ENCODE results near the gene ASIC2. TPM values are rescaled to one million over a fixed set of nuclear protein-coding genes. Genes with fewer than 3 reads are reported as not detected.

ASIC2 gene
- total and polyA plus RNA-seq, 2 donors from 2014 or later = 0.60 to 2.9 TPM

- Histone ChIP-seq H3K9me3 (ENCODE audit: control insufficient read depth in 2 of 3, insufficient read depth in 1 of 3, low read length in 3 of 3) (no peaks in the 10 kb centered on the region), H3K36me3 (ENCODE audit: control insufficient read depth in 2 of 3, insufficient read depth in 3 of 3, low read length in 3 of 3) (no peaks in the 10 kb centered on the region), H3K27ac (ENCODE audit: low read depth in 2 of 2, low read length in 2 of 2) (no peak overlapping the region), H3K27me3 (ENCODE audit: control insufficient read depth, insufficient read depth, low read length) (no peaks in the 10 kb centered on the region), H3K4me3 (ENCODE audit: low read length in 3 of 3) (no peak overlapping the region), H3K9ac (ENCODE audit: low read length in 3 of 3) (no peak overlapping the region), H3K4me1 (ENCODE audit: control insufficient read depth in 2 of 3, insufficient read depth in 2 of 3, low read depth in 1 of 3, low read length in 3 of 3) (peaks cover 0 to 2% (median 0%) of the 10 kb centered on the region in 3 donors)
- intact Hi-C loops (cut with DNase I) = no loop called here
- no peak for FAIRE-seq
- TF ChIP-seq CTCF (IDR thresholded peaks at IDR 0.05; ENCODE audit: borderline replicate concordance, extremely low read depth, insufficient read depth) = no peak
- DNase-seq = no peak
Observed at GRCh38 chr17:32998887-32999228, 294.2 kb downstream of the ASIC2 start.

GRCh38 chr17:32998111-32998886 lies 294.8 kb downstream of the ASIC2 start:
- intact Hi-C loops (cut with DNase I) = no loop called here
- Histone ChIP-seq H3K4me1 (ENCODE audit: control insufficient read depth in 2 of 3, insufficient read depth in 2 of 3, low read depth in 1 of 3, low read length in 3 of 3) (peaks cover 0 to 2% (median 0%) of the 10 kb centered on the region in 3 donors), H3K27me3 (ENCODE audit: control insufficient read depth, insufficient read depth, low read length) (no peaks in the 10 kb centered on the region), H3K9me3 (ENCODE audit: control insufficient read depth in 2 of 3, insufficient read depth in 1 of 3, low read length in 3 of 3) (no peaks in the 10 kb centered on the region), H3K9ac (ENCODE audit: low read length in 3 of 3) (no peak overlapping the region), H3K27ac (ENCODE audit: low read depth in 2 of 2, low read length in 2 of 2) (no peak overlapping the region), H3K36me3 (ENCODE audit: control insufficient read depth in 2 of 3, insufficient read depth in 3 of 3, low read length in 3 of 3) (no peaks in the 10 kb centered on the region), H3K4me3 (ENCODE audit: low read length in 3 of 3) (no peak overlapping the region)
- DNase-seq = peak; percentile 84 to 91 (median 86)
- no peak for FAIRE-seq
- peak; percentile 82 for TF ChIP-seq CTCF (IDR thresholded peaks at IDR 0.05; ENCODE audit: borderline replicate concordance, extremely low read depth, insufficient read depth)

- H3K4me1 ChIP-seq (ENCODE audit: control insufficient read depth in 2 of 3, insufficient read depth in 2 of 3, low read depth in 1 of 3, low read length in 3 of 3) = peaks cover 0 to 2% (median 0%) of the 10 kb centered on the region in 3 donors
- FAIRE-seq = no peak
- H3K27me3 ChIP-seq (ENCODE audit: control insufficient read depth, insufficient read depth, low read length) = no peaks in the 10 kb centered on the region
- intact Hi-C loops (cut with DNase I) = no loop called here
- DNase-seq = no peak
- TF ChIP-seq CTCF (IDR thresholded peaks at IDR 0.05; ENCODE audit: borderline replicate concordance, extremely low read depth, insufficient read depth) = no peak
- no peak overlapping the region for H3K4me3 ChIP-seq (ENCODE audit: low read length in 3 of 3)
- no peak overlapping the region for H3K9ac ChIP-seq (ENCODE audit: low read length in 3 of 3)
- H3K27ac ChIP-seq (ENCODE audit: low read depth in 2 of 2, low read length in 2 of 2) = no peak overlapping the region
- H3K9me3 ChIP-seq (ENCODE audit: control insufficient read depth in 2 of 3, insufficient read depth in 1 of 3, low read length in 3 of 3) = no peaks in the 10 kb centered on the region
- H3K36me3 ChIP-seq (ENCODE audit: control insufficient read depth in 2 of 3, insufficient read depth in 3 of 3, low read length in 3 of 3) = no peaks in the 10 kb centered on the region
Observed at GRCh38 chr17:32995416-32996045, 297.6 kb downstream of the ASIC2 start.

Data from kidney (tissue), 14 donors.